Mesenchymal stem cell (in vitro differentiated cells and primary cell): ENCODE results near the gene AIG1.

ENCODE experiments used
- DNase-seq: peaks from one replicate; pipeline ENCODE4 v3.0.0-alpha.2; 2013
- H2AFZ ChIP-seq: one replicate; pipeline ENCODE4 v1.6.1; 2013; ENCODE audit warnings: low read depth, mild to moderate bottlenecking, control low read depth, inconsistent platforms, low read length, moderate library complexity
- H2AK5ac ChIP-seq: 2 replicates; pipeline ENCODE4 v1.6.1; 2013; ENCODE audit warnings: low read length, moderate library complexity, mild to moderate bottlenecking, inconsistent platforms; ENCODE audit not compliant: severe bottlenecking
- H2BK120ac ChIP-seq: one replicate; pipeline ENCODE4 v1.6.1; 2013; ENCODE audit warnings: low read depth, mild to moderate bottlenecking, inconsistent platforms, low read length, moderate library complexity
- H2BK12ac ChIP-seq, 2 experiments: one replicate each; pipeline ENCODE4 v1.6.1; 2013; ENCODE audit warnings: inconsistent platforms in 2 of 2, low read length in 2 of 2, mild to moderate bottlenecking in 2 of 2, moderate library complexity in 2 of 2, control low read depth in 1 of 2
- H2BK15ac ChIP-seq: one replicate; pipeline ENCODE4 v1.6.1; 2013; ENCODE audit warnings: mild to moderate bottlenecking, low read depth, inconsistent platforms; ENCODE audit not compliant: poor library complexity, severe bottlenecking
- H2BK5ac ChIP-seq: 2 replicates; pipeline ENCODE4 v1.6.1; 2013; ENCODE audit warnings: low read depth, mild to moderate bottlenecking, low read length, control low read depth, inconsistent platforms; ENCODE audit not compliant: poor library complexity, severe bottlenecking
- H3K14ac ChIP-seq, 2 experiments: one replicate each; pipeline ENCODE4 v1.6.1; 2013; ENCODE audit warnings: inconsistent platforms in 2 of 2, low read length in 2 of 2, control low read depth in 1 of 2, mild to moderate bottlenecking in 1 of 2, moderate library complexity in 1 of 2
- H3K18ac ChIP-seq, 2 experiments: one replicate each; pipeline ENCODE4 v1.6.1; 2013; ENCODE audit warnings: inconsistent platforms in 2 of 2, low read length in 2 of 2, control low read depth in 1 of 2, low read depth in 1 of 2, mild to moderate bottlenecking in 1 of 2
- H3K23ac ChIP-seq, 2 experiments: one replicate each; pipeline ENCODE4 v1.6.1; 2013; ENCODE audit warnings: inconsistent platforms in 2 of 2, low read length in 2 of 2, mild to moderate bottlenecking in 2 of 2, moderate library complexity in 2 of 2, control low read depth in 1 of 2
- H3K27ac ChIP-seq: 2 replicates; pipeline ENCODE4 v1.5.1; 2013; ENCODE audit warnings: mild to moderate bottlenecking, moderate library complexity, low read length, control low read depth, inconsistent platforms; ENCODE audit not compliant: poor library complexity, severe bottlenecking
- H3K27me3 ChIP-seq, 2 experiments: 2 replicates each; pipeline versions ENCODE4 v1.6.1 to v1.7.0; 2013; ENCODE audit warnings: low read length in 2 of 2, mild to moderate bottlenecking in 2 of 2, moderate library complexity in 2 of 2, control low read depth in 1 of 2, inconsistent platforms in 1 of 2; ENCODE audit not compliant: control insufficient read depth in 1 of 2, insufficient read depth in 1 of 2
- H3K36me3 ChIP-seq, 2 experiments: 2 replicates each; pipeline versions ENCODE4 v1.6.1 to v1.7.0; 2013; ENCODE audit warnings: low read length in 2 of 2, control low read depth in 1 of 2, inconsistent platforms in 1 of 2, low read depth in 1 of 2, mild to moderate bottlenecking in 1 of 2; ENCODE audit not compliant: insufficient read depth in 2 of 2, control insufficient read depth in 1 of 2
- H3K4ac ChIP-seq, 2 experiments: one replicate each; pipeline ENCODE4 v1.6.1; 2013; ENCODE audit warnings: inconsistent platforms in 2 of 2, low read length in 2 of 2, mild to moderate bottlenecking in 2 of 2, moderate library complexity in 2 of 2, control low read depth in 1 of 2, low read depth in 1 of 2
- H3K4me1 ChIP-seq: 2 replicates; pipeline ENCODE4 v1.6.1; 2013; ENCODE audit warnings: low read depth, low read length, control low read depth; ENCODE audit not compliant: control insufficient read depth, insufficient read depth
- H3K4me2 ChIP-seq: 2 replicates; pipeline ENCODE4 v1.6.1; 2013; ENCODE audit warnings: low read length, mild to moderate bottlenecking, inconsistent platforms; ENCODE audit not compliant: poor library complexity, severe bottlenecking
- H3K4me3 ChIP-seq, 2 experiments: 2 replicates each; pipeline versions ENCODE4 v1.5.1 to v1.7.0; 2013; ENCODE audit warnings: low read length in 2 of 2, mild to moderate bottlenecking in 2 of 2, control low read depth in 1 of 2, low read depth in 1 of 2; ENCODE audit not compliant: insufficient read depth in 1 of 2
- H3K79me1 ChIP-seq: replicated peaks from 2 replicates; pipeline ENCODE4 v1.6.1; 2013; ENCODE audit warnings: mild to moderate bottlenecking, control low read depth, low read length, inconsistent platforms; ENCODE audit not compliant: poor library complexity, severe bottlenecking
- H3K9ac ChIP-seq: 2 replicates; pipeline ENCODE4 v1.7.0; 2013; ENCODE audit warnings: mild to moderate bottlenecking, low read length, moderate library complexity
- H3K9me3 ChIP-seq: 2 replicates; pipeline ENCODE4 v1.7.0; 2013; ENCODE audit warnings: mild to moderate bottlenecking, low read length; ENCODE audit not compliant: control insufficient read depth
- H4K8ac ChIP-seq: one replicate; pipeline ENCODE4 v1.6.1; 2013; ENCODE audit warnings: inconsistent platforms, mild to moderate bottlenecking, low read length, moderate library complexity
- H4K91ac ChIP-seq: one replicate; pipeline ENCODE4 v1.6.1; 2013; ENCODE audit warnings: mild to moderate bottlenecking, low read length, inconsistent platforms
- WGBS: methylation state at CpG from one replicate; pipeline ENCODE4 v1.1.7; 2013; ENCODE audit warnings: mixed read lengths; 5-methylcytosine and 5-hydroxymethylcytosine counted together

The AIG1 gene

GRCh38 chr6:143200167-143200770 lies 139.6 kb downstream of the AIG1 start:
- peaks cover 7% of the 10 kb centered on the region for H3K9me3 ChIP-seq
- no peak overlapping the region for H2BK12ac ChIP-seq
- H3K79me1 ChIP-seq: peaks cover 1% of the 10 kb centered on the region
- no peak overlapping the region for H4K91ac ChIP-seq
- no peak overlapping the region for H4K8ac ChIP-seq
- no peak overlapping the region for H3K14ac ChIP-seq
- no peak overlapping the region for H3K27ac ChIP-seq
- H2AFZ ChIP-seq: no peak overlapping the region
- no peak overlapping the region for H3K4me3 ChIP-seq
- H3K23ac ChIP-seq: no peak overlapping the region
- no peak overlapping the region for H2BK5ac ChIP-seq
- H3K4me2 ChIP-seq: no peak overlapping the region
- WGBS: 95% methylated on average over 6 of the region's 6 CpGs
- no peaks in the 10 kb centered on the region for H3K4me1 ChIP-seq
- DNase-seq: no peak
- no peak overlapping the region for H3K4ac ChIP-seq
- H3K9ac ChIP-seq: no peak overlapping the region
- H2AK5ac ChIP-seq: no peak overlapping the region
- no peaks in the 10 kb centered on the region for H3K27me3 ChIP-seq
- H3K18ac ChIP-seq: no peak overlapping the region
- H2BK120ac ChIP-seq: no peak overlapping the region
- H2BK15ac ChIP-seq: no peak overlapping the region
- no peaks in the 10 kb centered on the region for H3K36me3 ChIP-seq

- Histone ChIP-seq H3K9me3 (peaks cover 7% of the 10 kb centered on the region), H3K4me1 (no peaks in the 10 kb centered on the region), H3K27ac (no peak overlapping the region), H4K8ac (no peak overlapping the region), H3K9ac (no peak overlapping the region), H2BK15ac (no peak overlapping the region), H3K14ac (no peak overlapping the region), H3K4me3 (no peak overlapping the region), H3K23ac (no peak overlapping the region), H2BK120ac (no peak overlapping the region), H2AFZ (no peak overlapping the region), H3K4me2 (no peak overlapping the region), H3K18ac (no peak overlapping the region), H4K91ac (no peak overlapping the region), H2BK12ac (no peak overlapping the region), H2BK5ac (no peak overlapping the region), H3K4ac (no peak overlapping the region), H3K27me3 (no peaks in the 10 kb centered on the region), H2AK5ac (no peak overlapping the region), H3K79me1 (peaks cover 1% of the 10 kb centered on the region), H3K36me3 (no peaks in the 10 kb centered on the region)
- no peak for DNase-seq
Measured at GRCh38 chr6:143204045-143204444, 143.4 kb downstream of the AIG1 start.

- Histone ChIP-seq H3K27ac (no peak overlapping the region), H3K18ac (no peak overlapping the region), H3K4me2 (no peak overlapping the region), H3K9me3 (peaks cover 7% of the 10 kb centered on the region), H2BK15ac (no peak overlapping the region), H3K4ac (no peak overlapping the region), H3K9ac (no peak overlapping the region), H4K91ac (no peak overlapping the region), H3K4me3 (no peak overlapping the region), H3K27me3 (no peaks in the 10 kb centered on the region), H3K23ac (no peak overlapping the region), H3K4me1 (no peaks in the 10 kb centered on the region), H3K36me3 (no peaks in the 10 kb centered on the region), H4K8ac (no peak overlapping the region), H3K14ac (no peak overlapping the region), H3K79me1 (peaks cover 1% of the 10 kb centered on the region), H2BK5ac (no peak overlapping the region), H2BK12ac (no peak overlapping the region), H2BK120ac (no peak overlapping the region), H2AFZ (no peak overlapping the region), H2AK5ac (no peak overlapping the region)
- 60% methylated on average over 1 of the region's 1 CpG for WGBS
- no peak for DNase-seq
Measured at GRCh38 chr6:143205131-143205535, 144.4 kb downstream of the AIG1 start.

- Histone ChIP-seq H2BK120ac (no peak overlapping the region), H2AK5ac (no peak overlapping the region), H4K8ac (no peak overlapping the region), H3K79me1 (peaks cover 1% of the 10 kb centered on the region), H2AFZ (no peak overlapping the region), H2BK12ac (no peak overlapping the region), H3K27me3 (no peaks in the 10 kb centered on the region), H2BK15ac (no peak overlapping the region), H3K9ac (no peak overlapping the region), H3K36me3 (no peaks in the 10 kb centered on the region), H3K4me1 (no peaks in the 10 kb centered on the region), H3K4me3 (no peak overlapping the region), H3K4ac (no peak overlapping the region), H2BK5ac (no peak overlapping the region), H3K23ac (no peak overlapping the region), H3K18ac (no peak overlapping the region), H4K91ac (no peak overlapping the region), H3K4me2 (no peak overlapping the region), H3K14ac (no peak overlapping the region), H3K9me3 (peaks cover 7% of the 10 kb centered on the region), H3K27ac (no peak overlapping the region)
- no CpG with 5 or more reads among the region's 2 CpGs for WGBS
- no peak for DNase-seq
Measured at GRCh38 chr6:143205585-143205984, 144.9 kb downstream of the AIG1 start.
